Measurements from ENCODE around the gene FAM234A.

FAM234A gene, protein sequence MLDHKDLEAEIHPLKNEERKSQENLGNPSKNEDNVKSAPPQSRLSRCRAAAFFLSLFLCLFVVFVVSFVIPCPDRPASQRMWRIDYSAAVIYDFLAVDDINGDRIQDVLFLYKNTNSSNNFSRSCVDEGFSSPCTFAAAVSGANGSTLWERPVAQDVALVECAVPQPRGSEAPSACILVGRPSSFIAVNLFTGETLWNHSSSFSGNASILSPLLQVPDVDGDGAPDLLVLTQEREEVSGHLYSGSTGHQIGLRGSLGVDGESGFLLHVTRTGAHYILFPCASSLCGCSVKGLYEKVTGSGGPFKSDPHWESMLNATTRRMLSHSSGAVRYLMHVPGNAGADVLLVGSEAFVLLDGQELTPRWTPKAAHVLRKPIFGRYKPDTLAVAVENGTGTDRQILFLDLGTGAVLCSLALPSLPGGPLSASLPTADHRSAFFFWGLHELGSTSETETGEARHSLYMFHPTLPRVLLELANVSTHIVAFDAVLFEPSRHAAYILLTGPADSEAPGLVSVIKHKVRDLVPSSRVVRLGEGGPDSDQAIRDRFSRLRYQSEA

DNA sequence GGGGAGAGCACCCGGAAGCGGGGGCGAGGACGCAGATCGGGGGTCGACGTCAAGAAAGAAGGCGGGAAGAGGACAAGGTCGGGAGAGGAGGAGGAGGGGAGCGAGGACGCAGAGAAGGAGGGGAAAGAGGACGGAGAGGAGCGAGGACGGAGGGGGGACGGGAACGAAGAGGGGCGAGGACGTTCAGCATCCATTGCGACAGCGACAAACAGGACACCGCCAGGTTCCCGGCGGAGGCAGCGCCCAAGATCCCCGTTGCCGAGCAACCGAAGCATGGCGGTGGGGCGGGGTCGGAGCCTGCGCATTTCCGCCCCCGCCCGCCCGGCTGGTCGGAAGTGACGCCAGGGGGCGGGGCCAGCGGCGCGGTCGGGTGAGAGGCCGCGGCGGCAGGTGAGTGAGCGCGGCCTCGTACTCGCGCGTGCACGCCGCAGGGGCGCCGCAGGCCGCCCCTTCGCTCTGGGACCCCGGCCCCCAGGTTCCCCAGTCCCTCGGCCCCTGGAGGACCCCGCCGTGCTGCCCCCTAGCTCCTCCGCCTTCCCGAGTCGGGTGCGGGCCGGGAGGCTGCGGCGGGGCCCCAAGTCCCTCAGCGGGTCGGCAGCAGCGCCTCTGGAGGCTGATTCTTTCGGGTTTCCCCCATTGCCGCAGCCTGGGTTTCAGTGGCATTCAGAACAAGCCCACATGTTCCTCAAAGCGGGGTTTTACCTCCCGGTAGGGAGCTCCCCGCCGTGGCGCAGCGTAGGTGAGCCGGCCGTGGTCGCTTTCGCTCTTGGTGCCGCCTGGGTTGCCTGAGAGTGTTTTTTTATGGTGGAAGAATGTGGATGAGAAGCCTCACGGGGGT, at the start of gene FAM234A:
TSS of gene FAM234A (plus strand) at position 354 of the 838 bp plus-strand sequence. CDS start 19,593 bp downstream, outside the sequence.
- DNase-seq (ENCODE audit: low read depth), result peak; percentile 91
- peak within 1 kb of the TSS; percentile 94 for H3K4me3 ChIP-seq (replicated peaks; ENCODE audit: low read depth, low read length)
- TF ChIP-seq, protein P1, sequence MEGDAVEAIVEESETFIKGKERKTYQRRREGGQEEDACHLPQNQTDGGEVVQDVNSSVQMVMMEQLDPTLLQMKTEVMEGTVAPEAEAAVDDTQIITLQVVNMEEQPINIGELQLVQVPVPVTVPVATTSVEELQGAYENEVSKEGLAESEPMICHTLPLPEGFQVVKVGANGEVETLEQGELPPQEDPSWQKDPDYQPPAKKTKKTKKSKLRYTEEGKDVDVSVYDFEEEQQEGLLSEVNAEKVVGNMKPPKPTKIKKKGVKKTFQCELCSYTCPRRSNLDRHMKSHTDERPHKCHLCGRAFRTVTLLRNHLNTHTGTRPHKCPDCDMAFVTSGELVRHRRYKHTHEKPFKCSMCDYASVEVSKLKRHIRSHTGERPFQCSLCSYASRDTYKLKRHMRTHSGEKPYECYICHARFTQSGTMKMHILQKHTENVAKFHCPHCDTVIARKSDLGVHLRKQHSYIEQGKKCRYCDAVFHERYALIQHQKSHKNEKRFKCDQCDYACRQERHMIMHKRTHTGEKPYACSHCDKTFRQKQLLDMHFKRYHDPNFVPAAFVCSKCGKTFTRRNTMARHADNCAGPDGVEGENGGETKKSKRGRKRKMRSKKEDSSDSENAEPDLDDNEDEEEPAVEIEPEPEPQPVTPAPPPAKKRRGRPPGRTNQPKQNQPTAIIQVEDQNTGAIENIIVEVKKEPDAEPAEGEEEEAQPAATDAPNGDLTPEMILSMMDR (IDR thresholded peaks at IDR 0.05; ENCODE audit: low read length, missing control alignments), result peak; percentile 32

DNA sequence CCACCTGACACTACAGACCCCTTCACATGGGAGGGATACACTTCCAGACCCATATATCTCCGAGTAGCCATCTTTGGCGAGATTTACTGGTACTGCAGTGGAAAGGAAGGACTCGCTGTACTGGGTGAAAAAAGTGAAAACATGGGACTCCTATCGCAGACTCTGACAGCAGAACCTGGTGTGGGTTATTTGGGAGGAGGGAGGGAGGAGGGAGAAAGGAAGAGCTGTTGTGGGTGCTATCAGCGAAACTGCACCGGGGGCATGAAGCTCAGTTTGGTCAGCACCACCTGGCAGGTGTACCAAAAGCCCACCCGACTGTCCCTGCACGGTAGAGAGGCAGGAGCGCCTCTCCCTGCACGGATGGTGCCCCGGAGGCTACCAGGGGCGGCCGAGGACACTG, 49.4 kb upstream of the FAM234A start:
- H3K4me3 ChIP-seq (replicated peaks; ENCODE audit: low read depth, low read length), result no peak overlapping the region
- DNase-seq (ENCODE audit: low read depth), result no peak
- TF ChIP-seq, protein P1 (IDR thresholded peaks at IDR 0.05; ENCODE audit: low read length, missing control alignments), result no peak

DNA sequence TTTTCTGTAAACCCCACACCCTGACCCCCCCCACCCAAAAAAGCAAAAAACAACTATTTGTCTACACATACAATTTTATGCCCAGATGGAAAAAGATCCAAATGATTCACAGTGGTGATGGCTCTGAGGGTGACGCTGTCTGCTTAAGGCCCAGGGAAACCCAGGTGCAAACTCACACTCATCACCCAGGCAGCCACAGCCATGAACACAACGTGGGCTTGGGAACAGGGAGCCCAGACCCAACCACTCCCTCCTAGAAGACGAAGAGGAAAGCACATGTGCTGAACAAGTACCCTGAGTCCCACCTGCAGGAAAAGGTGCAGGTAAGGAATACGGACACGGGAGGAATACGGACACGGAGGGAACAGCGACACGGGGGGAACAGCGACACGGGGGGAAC, 48.9 kb upstream of the FAM234A start:
- no peak for DNase-seq (ENCODE audit: low read depth)
- TF ChIP-seq, protein P1 (IDR thresholded peaks at IDR 0.05; ENCODE audit: low read length, missing control alignments), result no peak
- H3K4me3 ChIP-seq (replicated peaks; ENCODE audit: low read depth, low read length), result no peak overlapping the region

DNA sequence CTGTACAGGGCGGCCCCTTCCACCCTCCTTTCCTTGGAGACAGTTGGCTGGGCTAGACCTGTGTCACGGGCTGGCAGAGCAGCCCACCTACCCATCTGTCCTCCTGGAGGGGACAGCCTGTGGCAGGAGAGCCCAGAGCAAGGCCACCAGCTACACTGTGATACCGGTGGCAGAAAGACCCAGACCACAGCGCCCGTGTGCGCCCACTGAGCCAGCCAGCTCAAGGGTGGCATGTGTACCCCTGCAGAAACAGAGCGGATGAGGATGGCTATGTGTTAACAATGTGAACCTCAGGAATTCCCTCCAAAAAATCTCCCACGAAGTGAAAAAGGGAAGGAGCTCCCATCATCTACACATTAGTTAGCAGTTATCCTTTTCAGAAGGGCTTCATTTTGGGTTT, 47.3 kb upstream of the FAM234A start:
- H3K4me3 ChIP-seq (replicated peaks; ENCODE audit: low read depth, low read length), result no peak overlapping the region
- DNase-seq (ENCODE audit: low read depth), result no peak
- TF ChIP-seq, protein P1 (IDR thresholded peaks at IDR 0.05; ENCODE audit: low read length, missing control alignments), result no peak

DNA sequence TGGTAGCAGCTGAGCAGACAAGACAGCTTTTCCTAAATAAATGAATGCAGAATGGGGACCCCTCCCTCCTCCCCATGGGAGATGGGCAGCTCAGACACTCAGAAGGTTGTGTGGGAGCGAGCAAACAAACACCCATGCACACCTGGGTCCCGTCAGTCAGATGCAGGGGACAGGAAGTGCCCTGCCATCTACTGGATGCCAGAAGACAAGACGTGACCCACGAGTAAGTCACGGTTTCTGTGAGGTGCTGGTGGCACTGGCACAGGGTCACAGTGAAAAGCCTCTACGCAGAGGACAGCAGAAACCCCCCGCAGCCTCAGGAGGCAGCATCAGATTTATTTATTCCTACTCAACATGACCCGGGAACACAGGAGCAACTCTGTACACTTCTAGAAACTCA, 45.9 kb upstream of the FAM234A start:
- no peak for DNase-seq (ENCODE audit: low read depth)
- no peak overlapping the region for H3K4me3 ChIP-seq (replicated peaks; ENCODE audit: low read depth, low read length)
- TF ChIP-seq, protein P1 (IDR thresholded peaks at IDR 0.05; ENCODE audit: low read length, missing control alignments), result no peak

DNA sequence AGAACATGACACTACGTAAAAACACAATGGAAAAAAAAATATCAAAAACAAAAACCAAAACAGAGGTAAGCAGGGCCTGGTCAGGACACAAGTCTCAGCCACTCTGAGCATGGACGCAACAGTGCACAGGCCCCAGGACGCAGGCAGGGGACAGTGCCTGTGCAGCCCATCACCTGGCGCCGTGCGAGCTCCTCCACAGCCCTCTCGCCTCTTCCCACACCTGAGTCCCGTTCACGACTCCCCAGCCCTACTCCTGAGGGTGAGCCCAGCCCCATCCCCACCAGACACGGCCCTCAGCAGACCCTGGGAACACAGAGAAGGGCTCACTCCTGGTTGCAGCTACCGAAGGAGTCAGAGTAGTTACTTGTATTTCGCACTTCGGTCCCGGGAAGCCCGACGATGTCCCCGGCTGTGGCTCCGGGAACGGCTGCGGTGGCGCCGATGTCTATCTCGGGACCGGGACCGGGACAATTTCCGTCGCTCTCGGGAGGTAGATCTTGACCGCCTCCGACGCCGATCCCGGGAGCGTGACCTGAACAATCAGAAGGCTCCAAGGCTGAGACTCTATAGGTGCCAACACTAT, 44.9 kb upstream of the FAM234A start:
- no peak overlapping the region for H3K4me3 ChIP-seq (replicated peaks; ENCODE audit: low read depth, low read length)
- DNase-seq (ENCODE audit: low read depth), result no peak
- TF ChIP-seq, protein P1 (IDR thresholded peaks at IDR 0.05; ENCODE audit: low read length, missing control alignments), result no peak

Measured in fibroblast of pulmonary artery (primary cell).